ENCODE measurements around the gene LPAR4. TPM values are rescaled to one million over a fixed set of nuclear protein-coding genes. Genes with fewer than 3 reads are reported as not detected.

LPAR4 gene
- total RNA-seq (2022) (not detected in 2 replicates), Bru-seq, nascent RNA (not detected), BruChase-seq, experiment 1, labeled RNA remaining after a 6-hour chase (not detected), BruChase-seq, experiment 2, labeled RNA remaining after a 2-hour chase (not detected)
- long read RNA-seq, result 0 reads

- Mint-ChIP-seq H3K9me3 (ENCODE audit: unreplicated experiment) (no peaks in the 10 kb centered on the region), H3K4me3 (ENCODE audit: unreplicated experiment) (peak within 1 kb of the TSS; percentile 37), H3K27me3 (ENCODE audit: insufficient read depth, unreplicated experiment) (no peaks in the 10 kb centered on the region), H3K36me3 (ENCODE audit: insufficient read depth, unreplicated experiment) (no peaks in the 10 kb centered on the region), H3K27ac (ENCODE audit: low read depth, unreplicated experiment) (no peak within 1 kb of the TSS), H3K4me1 (ENCODE audit: insufficient read depth, unreplicated experiment) (no peaks in the 10 kb centered on the region)
- DNase-seq (ENCODE audit: unreplicated experiment), result no peak
- no TSS peak for BruUV-seq (replicated peaks)
- no peak for TF ChIP-seq CTCF (IDR thresholded peaks at IDR 0.05; ENCODE audit: unreplicated experiment)
- intact Hi-C loops (cut with micrococcal nuclease), result no loop called here
- ChIA-PET CTCF (interaction anchor here (0.6 kb wide), 1 partner anchor 186 kb away, joined by 3 read pairs; no protein-coding TSS in a partner anchor), POLR2A (no interaction called here)
Observed at GRCh38 chrX:78747489-78747888, at the start of gene LPAR4. LPAR4 (plus strand) TSS chrX:78747720; CDS start chrX:78754870, 7,150 bp downstream.

- no peak for DNase-seq (ENCODE audit: unreplicated experiment)
- intact Hi-C loops (cut with micrococcal nuclease), result loop anchor here (5.0 kb wide), 2 partner anchors 149 to 376 kb away; no protein-coding TSS in a partner anchor
- no peaks in the 10 kb centered on the region for H3K36me3 Mint-ChIP-seq (ENCODE audit: insufficient read depth, unreplicated experiment)
- H3K9me3 Mint-ChIP-seq (ENCODE audit: unreplicated experiment), result peaks cover 5% of the 10 kb centered on the region
- ChIA-PET POLR2A (no interaction called here), CTCF (interaction anchor here (0.9 kb wide), 1 partner anchor 48 kb away, joined by 4 read pairs; no protein-coding TSS in a partner anchor)
- H3K27me3 Mint-ChIP-seq (ENCODE audit: insufficient read depth, unreplicated experiment), result no peaks in the 10 kb centered on the region
- no TSS peak for BruUV-seq (replicated peaks)
- no peak overlapping the region for H3K27ac Mint-ChIP-seq (ENCODE audit: low read depth, unreplicated experiment)
- no peak overlapping the region for H3K4me3 Mint-ChIP-seq (ENCODE audit: unreplicated experiment)
- H3K4me1 Mint-ChIP-seq (ENCODE audit: insufficient read depth, unreplicated experiment), result no peaks in the 10 kb centered on the region
- TF ChIP-seq CTCF (IDR thresholded peaks at IDR 0.05; ENCODE audit: unreplicated experiment), result no peak
Observed at GRCh38 chrX:78706071-78706470, 41.4 kb upstream of the LPAR4 start.

GRCh38 chrX:78708262-78708661, 39.3 kb upstream of the LPAR4 start:
- POLR2A ChIA-PET, result no interaction called here
- TF ChIP-seq CTCF (IDR thresholded peaks at IDR 0.05; ENCODE audit: unreplicated experiment), result peak; percentile 19
- Mint-ChIP-seq H3K9me3 (ENCODE audit: unreplicated experiment) (peaks cover 10% of the 10 kb centered on the region), H3K36me3 (ENCODE audit: insufficient read depth, unreplicated experiment) (no peaks in the 10 kb centered on the region), H3K27me3 (ENCODE audit: insufficient read depth, unreplicated experiment) (no peaks in the 10 kb centered on the region), H3K4me3 (ENCODE audit: unreplicated experiment) (no peak overlapping the region), H3K4me1 (ENCODE audit: insufficient read depth, unreplicated experiment) (no peaks in the 10 kb centered on the region), H3K27ac (ENCODE audit: low read depth, unreplicated experiment) (no peak overlapping the region)
- CTCF ChIA-PET, result interaction anchor here (0.6 kb wide), 1 partner anchor 8 kb away, joined by 4 read pairs; no protein-coding TSS in a partner anchor
- BruUV-seq (replicated peaks), result no TSS peak
- peak; percentile 24 for DNase-seq (ENCODE audit: unreplicated experiment)
- intact Hi-C loops (cut with micrococcal nuclease), result loop anchor here (5.0 kb wide), 2 partner anchors 151 to 374 kb away; no protein-coding TSS in a partner anchor

GRCh38 chrX:78708816-78709215, 38.7 kb upstream of the LPAR4 start:
- no peak for TF ChIP-seq CTCF (IDR thresholded peaks at IDR 0.05; ENCODE audit: unreplicated experiment)
- no peak overlapping the region for H3K4me3 Mint-ChIP-seq (ENCODE audit: unreplicated experiment)
- peaks cover 15% of the 10 kb centered on the region for H3K9me3 Mint-ChIP-seq (ENCODE audit: unreplicated experiment)
- BruUV-seq (replicated peaks), result no TSS peak
- intact Hi-C loops (cut with micrococcal nuclease), result loop anchor here (5.0 kb wide), 2 partner anchors 152 to 373 kb away; no protein-coding TSS in a partner anchor
- no peaks in the 10 kb centered on the region for H3K36me3 Mint-ChIP-seq (ENCODE audit: insufficient read depth, unreplicated experiment)
- no peak overlapping the region for H3K27ac Mint-ChIP-seq (ENCODE audit: low read depth, unreplicated experiment)
- no peaks in the 10 kb centered on the region for H3K27me3 Mint-ChIP-seq (ENCODE audit: insufficient read depth, unreplicated experiment)
- ChIA-PET POLR2A (no interaction called here), CTCF (interaction anchor here (0.6 kb wide), 1 partner anchor 8 kb away, joined by 4 read pairs; no protein-coding TSS in a partner anchor)
- no peaks in the 10 kb centered on the region for H3K4me1 Mint-ChIP-seq (ENCODE audit: insufficient read depth, unreplicated experiment)
- no peak for DNase-seq (ENCODE audit: unreplicated experiment)
